Measurements from ENCODE around the gene CCDC107. TPM values are rescaled to one million over a fixed set of nuclear protein-coding genes. Genes with fewer than 3 reads are reported as not detected.
A peak's percentile ranks its signal among the peaks of the same experiment; 100 is the strongest.
"Not testable (repeated sequence)": the region's sequence is repeated elsewhere in the genome, so short reads cannot be mapped to it uniquely, and the experiment has no call there.

CCDC107 gene
- polyA plus RNA-seq, 2 of the 4 experiments (the other 2 are of a cell fraction) = 13.3 to 20.7 TPM

DNA sequence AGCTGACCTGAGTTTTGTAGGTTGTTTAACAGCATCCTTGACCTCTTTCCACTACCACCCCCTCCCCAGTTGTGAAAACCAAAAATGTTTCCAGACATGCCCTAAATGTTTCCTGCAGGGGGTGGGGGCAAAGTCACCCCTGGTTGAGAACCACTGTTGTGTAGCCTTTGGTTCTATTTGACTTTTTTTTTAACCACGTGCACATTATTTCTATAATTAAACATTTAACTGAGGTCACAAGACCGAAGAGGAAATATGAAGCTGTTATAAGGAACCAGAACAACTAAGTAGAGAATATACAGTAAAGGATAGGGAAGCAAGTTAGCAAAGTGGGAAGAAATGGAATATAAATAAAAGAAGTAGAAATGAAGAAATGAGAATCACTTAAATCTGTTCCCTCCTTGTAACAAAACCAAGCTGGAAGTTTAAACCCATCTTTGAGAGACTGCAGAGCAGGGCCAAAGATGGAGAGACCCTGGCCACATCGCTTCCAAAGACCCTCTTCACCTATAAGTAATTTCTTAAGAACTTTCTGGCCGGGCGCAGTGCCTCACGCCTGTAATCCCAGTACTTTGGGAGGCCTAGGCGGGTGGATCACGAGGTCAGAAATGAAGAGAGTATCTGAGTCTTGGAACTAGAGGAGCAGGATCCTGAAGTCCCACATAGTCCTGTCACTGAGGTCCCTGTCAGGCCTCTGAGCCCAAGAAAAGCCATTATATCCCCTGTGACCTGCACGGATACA lies 21.8 kb upstream of the CCDC107 start:
- FAIRE-seq = no peak
- H3K4me3 ChIP-seq = no peak overlapping the region
- H3K4me1 ChIP-seq = no peaks in the 10 kb centered on the region
- no peak for TF ChIP-seq FOSL2 (IDR thresholded peaks at IDR 0.05)
- no peak for TF ChIP-seq FOSL2 (CRISPR knock-in tag; IDR thresholded peaks at IDR 0.05)
- TF ChIP-seq KDM5A (IDR thresholded peaks at IDR 0.05) = no peak
- no peak for TF ChIP-seq POLR2A (IDR thresholded peaks at IDR 0.05; ENCODE audit: low read length)
- TF ChIP-seq, protein P1, sequence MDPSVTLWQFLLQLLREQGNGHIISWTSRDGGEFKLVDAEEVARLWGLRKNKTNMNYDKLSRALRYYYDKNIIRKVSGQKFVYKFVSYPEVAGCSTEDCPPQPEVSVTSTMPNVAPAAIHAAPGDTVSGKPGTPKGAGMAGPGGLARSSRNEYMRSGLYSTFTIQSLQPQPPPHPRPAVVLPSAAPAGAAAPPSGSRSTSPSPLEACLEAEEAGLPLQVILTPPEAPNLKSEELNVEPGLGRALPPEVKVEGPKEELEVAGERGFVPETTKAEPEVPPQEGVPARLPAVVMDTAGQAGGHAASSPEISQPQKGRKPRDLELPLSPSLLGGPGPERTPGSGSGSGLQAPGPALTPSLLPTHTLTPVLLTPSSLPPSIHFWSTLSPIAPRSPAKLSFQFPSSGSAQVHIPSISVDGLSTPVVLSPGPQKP (IDR thresholded peaks at IDR 0.05; ENCODE audit: low read depth, low read length) = no peak
- no peak for TF ChIP-seq MYC (IDR thresholded peaks at IDR 0.05; ENCODE audit: borderline replicate concordance, low read length)
- TF ChIP-seq HOXB13 (CRISPR knock-in tag; IDR thresholded peaks at IDR 0.05; ENCODE audit: low read depth) = no peak
- no peak for TF ChIP-seq RCOR1 (IDR thresholded peaks at IDR 0.05; ENCODE audit: low read depth, low read length)
- no peak for TF ChIP-seq POLR2AphosphoS2 (conservative IDR thresholded peaks at IDR 0.05; ENCODE audit: low read length)
- TF ChIP-seq CBX2 (IDR thresholded peaks at IDR 0.05; ENCODE audit: borderline replicate concordance, low read depth) = no peak
- TF ChIP-seq, protein P2, sequence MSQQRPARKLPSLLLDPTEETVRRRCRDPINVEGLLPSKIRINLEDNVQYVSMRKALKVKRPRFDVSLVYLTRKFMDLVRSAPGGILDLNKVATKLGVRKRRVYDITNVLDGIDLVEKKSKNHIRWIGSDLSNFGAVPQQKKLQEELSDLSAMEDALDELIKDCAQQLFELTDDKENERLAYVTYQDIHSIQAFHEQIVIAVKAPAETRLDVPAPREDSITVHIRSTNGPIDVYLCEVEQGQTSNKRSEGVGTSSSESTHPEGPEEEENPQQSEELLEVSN (IDR thresholded peaks at IDR 0.05; ENCODE audit: borderline replicate concordance, low read depth) = no peak
- no peak for TF ChIP-seq NR3C1 (IDR thresholded peaks at IDR 0.05)
- TF ChIP-seq CEBPB (IDR thresholded peaks at IDR 0.05) = no peak
- TF ChIP-seq RARB (CRISPR knock-in tag; IDR thresholded peaks at IDR 0.05) = no peak
- TF ChIP-seq EHF (CRISPR knock-in tag; IDR thresholded peaks at IDR 0.05) = no peak
- ATAC-seq = no peak
- POLR2A ChIA-PET = no interaction called here
- H3K4me2 ChIP-seq = no peak overlapping the region
- no peak overlapping the region for H3K27ac ChIP-seq
- CTCF ChIA-PET = interaction anchor here (0.5 to 1.5 kb wide), 4 partner anchors 10 to 127 kb away, joined by 3 to 8 read pairs (median 4); no protein-coding TSS in a partner anchor
- 81% methylated on average over 9 of the region's 9 CpGs for WGBS (ENCODE audit: missing lambda C conversion rate)
- no peak for DNase-seq (ENCODE audit: low read depth in 1 of 2, low spot score in 1 of 2)
- no peaks in the 10 kb centered on the region for H3K9me3 ChIP-seq

DNA sequence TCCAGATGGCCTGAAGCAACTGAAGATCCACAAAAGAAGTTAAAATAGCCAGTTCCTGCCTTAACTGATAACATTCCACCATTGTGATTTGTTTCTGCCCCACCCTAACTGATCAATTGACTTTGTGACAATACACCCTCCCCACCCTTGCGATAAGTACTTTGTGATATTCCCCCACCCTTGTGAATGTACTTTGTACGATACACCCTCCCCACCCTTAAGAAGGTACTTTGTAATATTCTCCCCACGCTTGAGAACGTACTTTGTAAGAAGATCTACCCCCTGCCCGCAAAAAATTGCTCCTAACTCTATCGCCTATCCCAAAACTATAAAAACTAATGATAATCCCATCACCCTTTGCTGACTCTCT lies 21.2 kb upstream of the CCDC107 start:
- POLR2A ChIA-PET; H3K9me3 ChIP-seq; ATAC-seq; H3K4me1 ChIP-seq; DNase-seq (ENCODE audit: low read depth in 1 of 2, low spot score in 1 of 2); H3K4me3 ChIP-seq; H3K4me2 ChIP-seq; FAIRE-seq; H3K27ac ChIP-seq: not testable (repeated sequence)
- CTCF ChIA-PET = interaction anchor here (1.5 kb wide), 1 partner anchor 9 kb away, joined by 8 read pairs; no protein-coding TSS in a partner anchor
- 96% methylated on average over 6 of the region's 6 CpGs for WGBS (ENCODE audit: missing lambda C conversion rate)

DNA sequence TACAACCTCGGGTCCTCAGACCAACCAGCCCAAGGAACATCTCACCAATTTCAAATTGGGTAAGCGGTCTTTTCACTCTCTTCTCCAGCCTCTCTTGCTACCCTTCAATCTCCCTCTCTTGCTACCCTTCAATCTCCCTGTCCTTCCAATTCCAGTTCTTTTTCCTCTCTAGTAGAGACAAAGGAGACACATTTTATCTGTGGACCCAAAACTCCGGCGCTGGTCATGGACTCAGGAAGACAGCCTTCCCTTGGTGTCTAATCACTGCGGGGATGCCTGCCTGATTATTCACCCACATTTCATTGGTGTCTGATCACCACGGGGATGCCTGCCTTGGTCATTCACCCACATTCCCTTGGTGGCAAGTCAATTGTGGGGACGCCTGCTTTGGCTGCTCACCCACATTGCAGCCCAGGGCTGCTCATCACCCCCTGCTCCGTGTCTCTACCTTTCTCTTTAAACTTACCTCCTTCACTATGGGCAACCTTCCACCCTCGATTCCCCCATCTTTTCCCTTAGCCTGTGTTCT lies 20.6 kb upstream of the CCDC107 start:
- 48% methylated on average over 9 of the region's 9 CpGs for WGBS (ENCODE audit: missing lambda C conversion rate)
- H3K4me1 ChIP-seq, POLR2A ChIA-PET: not testable (repeated sequence)

DNA sequence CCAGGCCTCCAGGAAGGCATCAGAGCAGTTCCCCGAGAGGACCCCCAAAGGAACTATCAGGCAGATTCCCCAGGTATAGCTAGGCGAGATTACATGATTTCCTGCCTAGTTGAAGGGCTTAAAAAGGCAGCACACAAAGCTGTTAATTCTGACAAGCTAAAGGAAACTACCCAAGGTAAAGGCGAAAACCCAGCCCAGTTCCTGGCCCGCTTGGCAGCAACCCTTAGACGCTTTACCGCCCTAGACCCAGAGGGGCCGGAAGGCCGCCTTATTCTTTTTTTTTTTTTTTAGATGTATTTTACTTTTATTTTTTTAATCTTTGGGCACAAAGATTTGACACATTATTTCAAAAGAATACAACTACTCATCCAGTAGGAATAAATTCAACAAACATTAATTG lies 19.3 kb upstream of the CCDC107 start:
- FAIRE-seq; POLR2A ChIA-PET; H3K4me1 ChIP-seq; DNase-seq (ENCODE audit: low read depth in 1 of 2, low spot score in 1 of 2); H3K27ac ChIP-seq; ATAC-seq; H3K9me3 ChIP-seq; H3K4me3 ChIP-seq; H3K4me2 ChIP-seq: not testable (repeated sequence)
- CTCF ChIA-PET = interaction anchor here (0.8 to 1.6 kb wide), 4 partner anchors 9 to 91 kb away, joined by 3 to 6 read pairs (median 4); no protein-coding TSS in a partner anchor
- WGBS (ENCODE audit: missing lambda C conversion rate) = 90% methylated on average over 7 of the region's 8 CpGs

More for the DNA sequence above, 20.6 kb upstream of the CCDC107 start:
- H3K4me2 ChIP-seq; ATAC-seq; DNase-seq (ENCODE audit: low read depth in 1 of 2, low spot score in 1 of 2); CTCF ChIA-PET; H3K4me3 ChIP-seq; FAIRE-seq; H3K27ac ChIP-seq; H3K9me3 ChIP-seq: not testable (repeated sequence)

DNA sequence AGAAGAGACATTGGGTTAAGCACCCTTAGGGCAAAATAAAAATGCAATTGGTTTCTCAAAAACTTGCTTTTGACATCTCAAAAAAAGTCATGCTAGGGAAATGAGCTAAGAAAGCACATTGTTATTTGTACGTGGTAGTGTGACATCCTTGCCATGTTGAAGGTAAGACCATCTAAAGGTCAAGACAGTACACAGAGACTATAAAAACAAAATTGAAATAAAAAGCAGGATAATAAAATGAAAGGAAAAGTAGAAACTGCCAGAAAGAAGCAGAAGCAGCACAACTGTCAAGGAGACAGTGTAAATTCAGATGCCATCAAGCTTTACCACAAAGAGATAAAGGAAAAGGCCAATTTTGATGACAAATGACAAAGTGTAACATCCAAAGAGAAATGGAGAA lies 18.9 kb upstream of the CCDC107 start:
- H3K4me3 ChIP-seq; H3K4me2 ChIP-seq; POLR2A ChIA-PET; ATAC-seq; H3K9me3 ChIP-seq; H3K27ac ChIP-seq; DNase-seq (ENCODE audit: low read depth in 1 of 2, low spot score in 1 of 2); H3K4me1 ChIP-seq: not testable (repeated sequence)
- CTCF ChIA-PET = interaction anchor here (0.8 to 1.6 kb wide), 5 partner anchors 8 to 90 kb away, joined by 3 to 6 read pairs (median 4); no protein-coding TSS in a partner anchor
- FAIRE-seq = peak; percentile 23
- WGBS (ENCODE audit: missing lambda C conversion rate) = 97% methylated on average over 1 of the region's 1 CpG

Data from A549 (cell line).